Activated CD4-positive, CD25-positive, alpha-beta regulatory T cell (primary cell): Measurements from ENCODE around the gene CLIP4.
A peak's percentile ranks its signal among the peaks of the same experiment; 100 is the strongest.
"Not testable (repeated sequence)": the region's sequence is repeated elsewhere in the genome, so short reads cannot be mapped to it uniquely, and the experiment has no call there.

Experiments used
- DNase-seq, 4 experiments: peaks; one replicate each; lab custom pipeline; 2025; lab: John Stamatoyannopoulos, UW

The CLIP4 gene

GRCh38 chr2:29100564-29100963, 14.7 kb upstream of the CLIP4 start:
- DNase-seq = no peak

- DNase-seq = no peak
Observed at GRCh38 chr2:29104688-29105087, 10.5 kb upstream of the CLIP4 start.

DNA sequence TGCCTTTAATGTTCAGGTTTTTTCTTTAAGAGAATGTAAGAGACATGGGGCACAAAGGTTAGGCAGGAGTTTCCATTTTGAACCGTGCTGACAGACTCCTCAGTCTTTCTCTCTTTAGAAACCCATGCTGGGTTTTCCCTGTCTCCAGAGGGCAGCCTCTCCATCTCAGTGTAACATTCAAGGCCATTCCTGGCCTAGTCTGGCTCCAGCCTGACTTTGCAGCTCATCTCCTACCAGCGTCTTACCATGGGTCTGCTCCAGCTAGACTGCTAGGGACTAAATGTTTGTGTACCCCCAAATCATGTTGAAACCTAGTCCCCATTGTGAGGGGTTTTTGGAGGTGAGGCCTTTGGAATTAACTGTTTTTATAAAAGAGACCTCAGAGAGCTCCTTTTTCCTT, 9.8 kb upstream of the CLIP4 start:
- DNase-seq = no peak

GRCh38 chr2:29106256-29106655, 9.0 kb upstream of the CLIP4 start:
- DNase-seq = no peak

DNA sequence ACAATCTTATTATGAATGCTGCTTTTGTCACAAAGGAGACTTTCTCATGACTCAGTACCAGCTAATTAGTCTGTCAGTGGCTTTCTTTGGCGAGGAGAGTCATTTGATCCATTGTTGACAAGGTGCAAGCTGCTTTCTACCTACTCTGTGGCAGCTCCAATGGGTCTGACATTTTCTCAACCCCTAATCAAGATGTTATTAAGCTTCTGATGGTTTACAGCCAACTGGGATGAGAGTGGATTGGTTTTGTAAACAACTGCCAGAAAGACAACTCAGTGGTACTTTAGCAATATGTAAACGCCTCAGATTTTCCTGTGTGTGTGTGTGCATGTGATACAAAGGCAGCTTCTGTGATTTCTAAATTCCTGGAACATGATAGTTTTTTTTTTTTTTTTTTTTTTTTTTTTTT, 8.2 kb upstream of the CLIP4 start:
- DNase-seq = no peak

DNA sequence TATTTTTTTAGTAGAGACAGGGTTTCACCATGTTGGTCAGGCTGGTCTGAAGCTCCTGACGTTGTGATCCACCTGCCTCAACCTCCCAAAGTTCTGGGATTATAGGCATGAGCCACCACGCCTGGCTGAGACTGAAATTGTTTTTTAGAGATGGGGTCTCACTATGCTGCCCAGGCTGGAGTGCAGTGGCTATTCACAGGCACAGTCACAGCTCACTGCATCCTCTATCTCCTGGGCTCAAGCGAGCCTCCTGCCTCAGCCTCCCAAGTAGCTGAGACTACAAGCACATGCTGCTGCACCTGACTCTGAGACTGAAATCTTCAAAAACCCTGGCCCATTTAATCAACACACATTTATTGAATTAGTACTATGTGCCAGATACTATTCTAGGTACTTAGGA, 7.7 kb upstream of the CLIP4 start:
- not testable (repeated sequence) for DNase-seq

GRCh38 chr2:29108225-29108624, 7.0 kb upstream of the CLIP4 start:
- DNase-seq = no peak

DNA sequence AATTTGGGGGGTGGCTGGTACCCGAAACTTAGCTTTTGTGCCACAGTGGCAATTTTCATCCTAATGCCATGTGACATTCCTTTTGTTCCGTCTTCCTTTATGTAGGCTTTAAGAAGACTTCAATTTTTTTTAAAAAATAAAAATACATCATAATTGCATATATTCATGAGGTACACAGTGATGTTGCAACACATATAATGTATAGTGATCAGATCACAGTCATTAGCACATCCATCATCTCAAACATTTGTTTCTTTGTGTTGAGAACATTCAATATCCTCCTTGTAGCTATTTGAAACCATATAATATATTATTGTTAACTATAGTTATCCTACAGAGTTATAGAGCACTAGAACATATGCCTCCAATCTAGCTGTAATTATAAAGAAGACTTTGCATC, 6.0 kb upstream of the CLIP4 start:
- DNase-seq = no peak

DNA sequence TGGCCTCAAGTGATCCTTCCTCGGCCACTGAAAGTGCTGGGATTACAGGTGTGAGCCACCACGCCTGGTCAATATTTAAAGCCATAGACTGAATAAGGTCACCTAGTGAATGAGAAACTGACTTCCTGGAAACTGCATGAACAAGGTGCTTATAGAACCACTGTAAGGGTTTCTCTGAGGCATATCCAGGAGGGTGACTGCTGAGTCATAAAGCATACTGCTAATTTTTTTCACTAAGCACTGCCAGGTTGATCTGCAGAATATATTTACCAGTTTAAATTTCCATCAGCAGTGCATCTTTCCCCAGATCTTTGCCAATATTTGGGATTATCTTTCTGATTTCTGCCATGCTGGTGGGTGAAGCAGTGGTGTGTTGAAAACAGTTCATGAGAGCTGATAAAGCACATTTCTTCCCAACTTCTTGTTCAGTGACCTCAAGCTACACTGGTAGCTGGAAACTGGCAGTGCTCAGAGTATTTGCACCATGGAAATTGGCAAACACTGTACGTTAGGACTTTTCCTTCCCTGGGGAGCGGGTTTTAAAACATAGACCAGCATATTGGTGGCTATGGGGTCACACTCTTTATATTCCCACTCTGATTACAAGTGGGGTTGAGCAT, 4.2 kb upstream of the CLIP4 start:
- DNase-seq = no peak

GRCh38 chr2:29112379-29112778, 2.8 kb upstream of the CLIP4 start:
- DNase-seq = no peak

- no peak for DNase-seq
Observed at GRCh38 chr2:29113027-29113686, 2.1 kb upstream of the CLIP4 start.

GRCh38 chr2:29113891-29114321, 1.3 kb upstream of the CLIP4 start:
- no peak for DNase-seq

GRCh38 chr2:29114586-29114945, 649 bp upstream of the CLIP4 start:
- no peak for DNase-seq

DNA sequence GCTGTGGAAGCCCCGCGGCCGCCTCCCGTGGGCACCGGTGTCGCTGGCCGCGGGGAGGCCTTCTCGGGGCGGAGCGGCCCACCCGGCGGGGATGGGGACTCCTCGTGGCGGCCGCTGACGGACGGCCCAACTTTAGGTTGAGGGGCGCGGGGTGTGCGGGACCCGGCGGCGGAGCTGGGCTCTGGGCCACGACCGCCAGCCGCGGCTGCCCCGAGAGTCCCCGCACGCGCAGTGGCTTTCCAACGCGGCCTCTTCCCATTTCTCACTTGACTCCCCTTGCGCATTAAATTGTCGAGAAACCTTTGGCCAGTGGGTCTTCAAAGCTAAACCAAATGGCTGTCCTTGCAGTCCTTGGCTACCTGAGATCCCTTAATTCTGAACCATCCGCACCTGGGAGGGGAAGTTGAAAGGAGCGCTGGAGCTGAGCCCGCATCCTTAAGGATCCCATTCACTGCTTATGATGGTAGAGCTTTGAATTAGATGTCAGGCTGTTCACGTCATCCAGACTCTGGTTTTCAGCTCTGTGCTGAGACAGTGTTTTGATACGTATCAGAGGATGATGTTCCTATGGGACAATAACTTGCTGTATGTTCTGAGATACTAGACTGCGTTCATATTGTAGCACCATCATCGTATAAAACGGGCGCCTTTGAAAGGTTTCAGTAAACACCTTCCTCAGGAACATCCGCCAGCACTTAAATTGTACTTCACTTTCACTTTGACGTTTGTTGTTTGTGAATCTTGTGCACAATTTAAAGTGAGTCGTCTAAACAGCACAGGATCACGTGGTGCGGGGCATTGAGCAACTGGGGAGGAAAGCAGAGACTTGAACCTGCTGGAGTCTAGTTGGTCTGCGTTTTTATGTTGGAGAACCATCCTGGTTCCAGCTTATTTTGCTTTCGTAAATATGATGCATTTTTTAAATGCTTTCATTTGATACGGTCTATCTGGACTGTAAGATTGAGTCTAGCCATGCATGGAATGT, 874 bp downstream of the CLIP4 start:
- peak; percentile 6 to 33 (median 28) for DNase-seq

GRCh38 chr2:29117636-29118303, 2.6 kb downstream of the CLIP4 start:
- no peak for DNase-seq

DNA sequence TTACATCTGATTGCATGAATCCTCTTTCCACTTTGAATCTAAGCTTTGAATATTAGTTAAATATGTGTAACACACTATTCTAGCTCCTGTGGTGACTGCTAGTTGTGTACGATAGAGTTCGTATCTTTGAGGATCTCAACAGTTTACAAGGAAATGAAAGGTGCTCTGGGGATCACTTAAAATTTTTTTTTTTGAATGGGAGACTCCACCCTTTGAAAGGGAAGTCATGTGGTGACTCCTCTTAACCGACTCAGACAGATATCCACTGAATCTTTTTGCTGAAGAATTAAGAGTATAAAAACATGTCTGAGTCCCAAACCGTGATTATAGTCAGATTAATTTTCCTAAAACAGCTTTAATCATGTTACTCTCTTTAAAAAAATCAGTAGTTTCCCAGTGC, 4.0 kb downstream of the CLIP4 start:
- DNase-seq = no peak

DNA sequence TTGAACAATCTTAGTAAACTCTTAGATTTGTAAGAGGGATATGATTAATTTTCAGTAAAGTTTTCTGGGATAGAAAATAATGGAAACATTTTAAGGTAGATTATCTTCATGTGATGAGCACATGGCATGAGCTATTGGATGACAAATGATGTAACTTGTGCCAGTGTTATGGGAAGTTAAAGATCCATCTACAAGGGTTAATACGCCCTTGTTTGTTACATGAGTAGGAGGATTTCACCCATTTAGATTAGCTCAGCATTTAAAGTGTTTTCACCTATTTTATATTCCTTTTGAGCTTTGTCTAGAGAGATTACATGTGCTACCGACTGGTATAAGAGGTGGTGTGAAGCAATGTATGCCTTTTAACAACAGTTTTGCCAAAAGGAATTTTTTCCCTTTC, 5.6 kb downstream of the CLIP4 start:
- DNase-seq = no peak

GRCh38 chr2:29123617-29124349, 8.6 kb downstream of the CLIP4 start:
- peak in 1 of 4 experiments; percentile 5 for DNase-seq

GRCh38 chr2:29124504-29124903, 9.3 kb downstream of the CLIP4 start:
- no peak for DNase-seq

- DNase-seq = no peak
Observed at GRCh38 chr2:29129586-29130281, 14.5 kb downstream of the CLIP4 start.

- DNase-seq = no peak
Observed at GRCh38 chr2:29130295-29130694, 15.1 kb downstream of the CLIP4 start.
